ENCODE data around the gene SLC22A4. TPM values are rescaled to one million over a fixed set of nuclear protein-coding genes. Genes with fewer than 3 reads are reported as not detected.

Gene SLC22A4
- total and polyA plus RNA-seq, 2 donors: 0.66 to 3.0 TPM

DNA sequence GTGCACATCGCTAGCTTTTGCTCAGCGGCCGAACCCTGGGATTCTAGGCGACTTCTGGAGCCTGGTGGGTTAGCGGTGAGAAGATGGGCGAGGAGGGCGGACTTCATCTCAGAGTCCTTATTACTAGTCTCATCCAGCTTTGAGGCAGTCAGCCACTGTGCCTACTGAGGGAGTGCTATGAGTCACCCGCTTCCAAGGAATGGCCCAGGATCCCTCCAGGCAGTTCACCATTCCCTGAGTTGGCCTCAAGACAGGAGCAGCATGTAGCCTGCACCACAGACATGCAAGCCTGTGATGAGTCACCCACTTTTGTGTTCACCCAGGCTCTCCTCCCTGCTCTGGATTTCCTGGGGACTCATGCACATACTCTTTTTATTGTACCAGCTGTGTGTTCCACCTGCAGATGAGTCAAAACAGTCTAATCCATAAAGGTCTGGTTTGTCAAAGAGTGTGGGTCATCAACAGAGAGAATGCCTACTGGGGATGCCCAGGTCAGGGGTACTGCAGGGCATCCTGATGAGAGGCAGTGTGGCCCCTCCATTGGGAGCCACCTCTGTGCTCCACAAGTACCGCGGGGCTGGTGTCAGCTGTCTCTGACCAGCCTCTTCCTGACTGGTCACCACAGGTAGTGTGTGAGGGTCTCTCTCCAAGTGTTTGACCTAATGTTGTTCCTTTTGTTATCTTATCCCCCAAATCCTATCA lies 95.5 kb downstream of the SLC22A4 start:
- H3K27me3 ChIP-seq (ENCODE audit: control insufficient read depth in 2 of 2, insufficient read depth in 1 of 2, low read length in 1 of 2): no peaks in the 10 kb centered on the region
- no peak for DNase-seq (ENCODE audit: low read depth in 6 of 9, low spot score in 9 of 9)
- H3K4me3 ChIP-seq (ENCODE audit: low read length in 2 of 2): no peak overlapping the region
- 99% methylated on average over 10 of the region's 10 CpGs for WGBS
- H3K27ac ChIP-seq (ENCODE audit: low read depth in 1 of 2, low read length in 1 of 2): no peak overlapping the region
- H3K9me3 ChIP-seq (ENCODE audit: control insufficient read depth in 2 of 2, insufficient read depth in 1 of 2, low read length in 1 of 2): no peaks in the 10 kb centered on the region
- H3K36me3 ChIP-seq (ENCODE audit: control insufficient read depth in 2 of 2, insufficient read depth in 2 of 2, low read length in 1 of 2): peaks cover 0 to 3% of the 10 kb centered on the region in 2 donors
- H3K4me1 ChIP-seq (ENCODE audit: control insufficient read depth in 2 of 2, insufficient read depth in 2 of 2, low read length in 2 of 2): peaks cover 2 to 45% of the 10 kb centered on the region in 2 donors

DNA sequence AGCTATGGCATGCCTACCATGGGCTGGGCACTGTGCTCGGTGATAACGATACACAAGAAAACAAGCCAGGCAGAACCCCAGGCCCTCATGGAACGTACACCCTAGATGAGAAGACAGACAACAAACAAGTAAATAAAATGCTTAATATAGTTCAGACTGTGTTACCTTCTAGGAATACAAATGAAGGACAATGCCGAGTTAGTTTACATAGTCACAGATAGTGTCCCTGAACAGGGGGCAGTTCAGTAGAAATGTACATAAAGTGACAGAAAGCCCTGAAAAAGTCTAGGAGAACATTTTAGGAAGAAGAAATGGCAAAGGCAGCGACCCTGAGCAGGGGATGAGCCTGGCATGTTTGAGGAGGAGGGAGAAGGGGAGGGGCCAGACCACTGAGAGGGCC lies 97.1 kb downstream of the SLC22A4 start:
- peaks cover 0 to 3% of the 10 kb centered on the region in 2 donors for H3K36me3 ChIP-seq (ENCODE audit: control insufficient read depth in 2 of 2, insufficient read depth in 2 of 2, low read length in 1 of 2)
- H3K4me1 ChIP-seq (ENCODE audit: control insufficient read depth in 2 of 2, insufficient read depth in 2 of 2, low read length in 2 of 2): peaks cover 0 to 50% of the 10 kb centered on the region in 2 donors
- no peak for DNase-seq (ENCODE audit: low read depth in 6 of 9, low spot score in 9 of 9)
- H3K27ac ChIP-seq (ENCODE audit: low read depth in 1 of 2, low read length in 1 of 2): no peak overlapping the region
- no peaks in the 10 kb centered on the region for H3K9me3 ChIP-seq (ENCODE audit: control insufficient read depth in 2 of 2, insufficient read depth in 1 of 2, low read length in 1 of 2)
- WGBS: 97% methylated on average over 5 of the region's 5 CpGs
- no peaks in the 10 kb centered on the region for H3K27me3 ChIP-seq (ENCODE audit: control insufficient read depth in 2 of 2, insufficient read depth in 1 of 2, low read length in 1 of 2)
- no peak overlapping the region for H3K4me3 ChIP-seq (ENCODE audit: low read length in 2 of 2)

DNA sequence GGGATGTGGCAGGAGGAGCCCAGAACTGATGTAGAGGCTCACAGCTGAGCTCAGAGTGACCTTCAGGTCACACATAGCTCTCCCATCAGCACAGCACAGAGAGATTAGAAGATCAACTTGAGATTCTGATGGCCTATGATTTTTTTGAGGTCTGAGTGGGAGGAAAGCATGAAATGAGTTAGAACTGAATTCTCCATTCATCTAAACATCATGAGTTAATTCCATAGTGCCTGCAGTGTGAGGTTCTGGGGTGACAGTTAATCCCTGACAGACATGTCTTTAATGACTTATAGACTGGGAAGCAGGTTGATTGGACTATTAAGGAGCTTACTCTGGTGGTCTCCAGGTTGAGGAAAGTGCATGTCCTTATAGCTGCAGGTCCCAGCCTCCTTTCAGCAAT lies 97.7 kb downstream of the SLC22A4 start:
- no peaks in the 10 kb centered on the region for H3K27me3 ChIP-seq (ENCODE audit: control insufficient read depth in 2 of 2, insufficient read depth in 1 of 2, low read length in 1 of 2)
- H3K4me3 ChIP-seq (ENCODE audit: low read length in 2 of 2): no peak overlapping the region
- peaks cover 0 to 3% of the 10 kb centered on the region in 2 donors for H3K36me3 ChIP-seq (ENCODE audit: control insufficient read depth in 2 of 2, insufficient read depth in 2 of 2, low read length in 1 of 2)
- H3K9me3 ChIP-seq (ENCODE audit: control insufficient read depth in 2 of 2, insufficient read depth in 1 of 2, low read length in 1 of 2): no peaks in the 10 kb centered on the region
- no peak overlapping the region for H3K27ac ChIP-seq (ENCODE audit: low read depth in 1 of 2, low read length in 1 of 2)
- peaks cover 0 to 50% of the 10 kb centered on the region in 2 donors for H3K4me1 ChIP-seq (ENCODE audit: control insufficient read depth in 2 of 2, insufficient read depth in 2 of 2, low read length in 2 of 2)
- DNase-seq (ENCODE audit: low read depth in 6 of 9, low spot score in 9 of 9): no peak

DNA sequence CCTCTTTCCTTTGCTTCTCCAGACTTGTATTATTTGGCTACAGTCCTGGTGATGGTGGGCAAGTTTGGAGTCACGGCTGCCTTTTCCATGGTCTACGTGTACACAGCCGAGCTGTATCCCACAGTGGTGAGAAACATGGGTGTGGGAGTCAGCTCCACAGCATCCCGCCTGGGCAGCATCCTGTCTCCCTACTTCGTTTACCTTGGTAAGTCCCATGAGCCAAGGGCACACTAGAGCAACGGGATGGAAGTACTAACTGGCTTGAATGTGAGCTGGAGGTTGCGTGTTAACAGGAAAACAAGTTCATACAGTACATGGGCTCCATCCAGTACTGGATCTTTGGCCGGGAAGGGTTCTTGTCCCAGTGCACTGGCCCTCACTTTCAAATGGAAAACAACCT lies 98.2 kb downstream of the SLC22A4 start:
- Histone ChIP-seq H3K27me3 (ENCODE audit: control insufficient read depth in 2 of 2, insufficient read depth in 1 of 2, low read length in 1 of 2) (no peaks in the 10 kb centered on the region), H3K4me1 (ENCODE audit: control insufficient read depth in 2 of 2, insufficient read depth in 2 of 2, low read length in 2 of 2) (peaks cover 0 to 53% of the 10 kb centered on the region in 2 donors), H3K36me3 (ENCODE audit: control insufficient read depth in 2 of 2, insufficient read depth in 2 of 2, low read length in 1 of 2) (peaks cover 0 to 3% of the 10 kb centered on the region in 2 donors), H3K9me3 (ENCODE audit: control insufficient read depth in 2 of 2, insufficient read depth in 1 of 2, low read length in 1 of 2) (no peaks in the 10 kb centered on the region), H3K4me3 (ENCODE audit: low read length in 2 of 2) (no peak overlapping the region), H3K27ac (ENCODE audit: low read depth in 1 of 2, low read length in 1 of 2) (no peak overlapping the region)
- WGBS: 96% methylated on average over 8 of the region's 8 CpGs
- DNase-seq (ENCODE audit: low read depth in 6 of 9, low spot score in 9 of 9): no peak

DNA sequence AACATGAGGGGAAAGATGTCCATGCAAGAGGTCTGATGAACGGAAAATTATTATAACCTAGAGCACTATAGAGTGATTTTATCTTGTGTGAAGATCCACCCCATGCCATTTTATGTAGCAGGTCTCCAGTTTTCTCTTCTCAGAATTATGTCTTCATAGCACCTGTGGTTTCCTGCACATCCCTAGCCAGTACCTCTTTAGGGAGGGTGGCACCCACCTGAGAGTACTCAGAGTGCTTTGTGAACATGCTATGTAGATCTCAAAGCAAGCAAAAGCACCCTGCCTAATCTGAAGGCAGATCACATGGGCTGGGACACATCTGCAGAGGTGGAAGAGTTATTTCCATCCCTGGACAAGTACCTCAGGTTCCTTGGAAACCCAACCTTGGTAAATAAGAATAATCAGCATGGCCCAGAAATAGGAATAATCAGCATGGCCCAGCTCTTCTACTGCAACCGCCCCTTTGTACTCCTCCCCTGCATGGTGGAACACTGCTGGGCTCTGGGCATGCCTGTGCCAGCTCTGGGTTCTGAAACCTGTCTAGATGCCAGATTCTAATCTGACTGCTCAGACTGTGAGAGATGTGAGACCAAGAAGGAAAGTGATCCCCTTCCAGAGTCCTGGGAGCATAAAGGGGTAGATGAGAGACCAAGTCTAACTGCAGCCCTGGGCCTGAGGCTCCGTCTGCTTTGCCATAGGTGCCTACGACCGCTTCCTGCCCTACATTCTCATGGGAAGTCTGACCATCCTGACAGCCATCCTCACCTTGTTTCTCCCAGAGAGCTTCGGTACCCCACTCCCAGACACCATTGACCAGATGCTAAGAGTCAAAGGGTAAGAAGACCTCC lies 99.0 kb downstream of the SLC22A4 start:
- Histone ChIP-seq H3K9me3 (ENCODE audit: control insufficient read depth in 2 of 2, insufficient read depth in 1 of 2, low read length in 1 of 2) (no peaks in the 10 kb centered on the region), H3K27ac (ENCODE audit: low read depth in 1 of 2, low read length in 1 of 2) (no peak overlapping the region), H3K4me1 (ENCODE audit: control insufficient read depth in 2 of 2, insufficient read depth in 2 of 2, low read length in 2 of 2) (peaks cover 0 to 52% of the 10 kb centered on the region in 2 donors), H3K36me3 (ENCODE audit: control insufficient read depth in 2 of 2, insufficient read depth in 2 of 2, low read length in 1 of 2) (peaks cover 0 to 3% of the 10 kb centered on the region in 2 donors), H3K27me3 (ENCODE audit: control insufficient read depth in 2 of 2, insufficient read depth in 1 of 2, low read length in 1 of 2) (no peaks in the 10 kb centered on the region), H3K4me3 (ENCODE audit: low read length in 2 of 2) (no peak overlapping the region)
- DNase-seq (ENCODE audit: low read depth in 6 of 9, low spot score in 9 of 9): no peak
- 98% methylated on average over 6 of the region's 6 CpGs for WGBS

Other genes starting within 250 kb of the SLC22A4 start
- gene IL3, start 233.7 kb upstream of the SLC22A4 start, total RNA-seq: not detected
- gene IL3, start 233.7 kb upstream of the SLC22A4 start, polyA plus RNA-seq: 0.34 TPM
- 0.09 TPM for gene CSF2, start 220.6 kb upstream of the SLC22A4 start, total RNA-seq
- 0.71 TPM for gene CSF2, start 220.6 kb upstream of the SLC22A4 start, polyA plus RNA-seq
- gene P4HA2, start 66.5 kb upstream of the SLC22A4 start, total RNA-seq: 16.5 TPM
- gene P4HA2, start 66.5 kb upstream of the SLC22A4 start, polyA plus RNA-seq: 13.2 TPM
- 10.0 TPM for gene PDLIM4, start 36.7 kb upstream of the SLC22A4 start, total RNA-seq
- gene PDLIM4, start 36.7 kb upstream of the SLC22A4 start, polyA plus RNA-seq: 38.4 TPM
- gene SLC22A5, start 75.3 kb downstream of the SLC22A4 start, total RNA-seq: 1.4 TPM
- gene SLC22A5, start 75.3 kb downstream of the SLC22A4 start, polyA plus RNA-seq: 25.4 TPM
- 34.7 TPM for gene IRF1, start 196.4 kb downstream of the SLC22A4 start, total RNA-seq
- gene IRF1, start 196.4 kb downstream of the SLC22A4 start, polyA plus RNA-seq: 47.7 TPM
- gene IL5, start 249.1 kb downstream of the SLC22A4 start, total RNA-seq: not detected
- gene IL5, start 249.1 kb downstream of the SLC22A4 start, polyA plus RNA-seq: 0.43 TPM

Data from thymus (tissue), 11 donors.